Gastrocnemius medialis (tissue), 4 donors: Measurements from ENCODE around the gene WDR53.

Source experiments
- CTCF ChIP-seq, 5 experiments: fragments of 450-650 bp in 3 of 5; fragments of 200-600 bp in 2 of 5; sonication (generic) in 2 of 5; IDR thresholded peaks in 4 of 5; conservative IDR thresholded peaks in 1 of 5; 1 replicate in 4 of 5; 2 replicates in 1 of 5; pipeline ENCODE4 v1.5.1; 2016 to 2019; ENCODE audit warnings: antibody characterized with exemption in 5 of 5, mild to moderate bottlenecking in 3 of 5, moderate library complexity in 3 of 5
- POLR2A ChIP-seq, 2 donors: fragments of 450-650 bp; IDR thresholded peaks; one replicate each; pipeline ENCODE4 v1.6.1; 2017; ENCODE audit warnings: antibody characterized with exemption in 2 of 2, mild to moderate bottlenecking in 2 of 2, moderate library complexity in 2 of 2

GRCh38 chr3:196559826-196560225 is 8.5 kb downstream of the WDR53 start:
- TF ChIP-seq CTCF (IDR thresholded peaks at IDR 0.05 in 4 of 5, conservative IDR thresholded peaks at IDR 0.05 in 1 of 5): no peak
- TF ChIP-seq POLR2A (IDR thresholded peaks at IDR 0.05): no peak
